ENCODE data around the gene NFATC2.

Gene NFATC2

GRCh38 chr20:51497542-51498467 lies 44.7 kb downstream of the NFATC2 start:
- DNase-seq (ENCODE audit: extremely low read depth in 1 of 2, low read depth in 1 of 2) = peak; percentile 41 to 66

DNA sequence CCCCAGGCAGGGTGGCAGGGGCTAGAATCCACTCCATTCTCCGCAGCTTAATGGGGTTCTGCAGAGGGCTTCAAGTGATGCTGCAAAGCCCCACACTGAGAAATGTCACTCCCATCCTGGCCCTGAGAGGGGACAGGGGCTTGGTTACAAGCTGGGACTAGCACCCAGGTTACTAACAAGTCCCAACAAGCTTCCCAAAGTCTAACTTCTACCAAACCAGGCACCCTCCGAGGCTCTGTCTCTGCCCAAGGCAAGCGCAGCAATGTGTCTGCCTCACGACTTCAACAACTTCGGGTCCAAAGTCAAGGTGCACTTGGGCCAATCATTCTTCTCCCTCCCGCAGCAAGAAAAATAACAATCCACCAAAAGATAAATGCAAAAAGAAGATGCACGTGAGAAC lies 45.6 kb downstream of the NFATC2 start:
- DNase-seq (ENCODE audit: extremely low read depth in 1 of 2, low read depth in 1 of 2) = no peak

DNA sequence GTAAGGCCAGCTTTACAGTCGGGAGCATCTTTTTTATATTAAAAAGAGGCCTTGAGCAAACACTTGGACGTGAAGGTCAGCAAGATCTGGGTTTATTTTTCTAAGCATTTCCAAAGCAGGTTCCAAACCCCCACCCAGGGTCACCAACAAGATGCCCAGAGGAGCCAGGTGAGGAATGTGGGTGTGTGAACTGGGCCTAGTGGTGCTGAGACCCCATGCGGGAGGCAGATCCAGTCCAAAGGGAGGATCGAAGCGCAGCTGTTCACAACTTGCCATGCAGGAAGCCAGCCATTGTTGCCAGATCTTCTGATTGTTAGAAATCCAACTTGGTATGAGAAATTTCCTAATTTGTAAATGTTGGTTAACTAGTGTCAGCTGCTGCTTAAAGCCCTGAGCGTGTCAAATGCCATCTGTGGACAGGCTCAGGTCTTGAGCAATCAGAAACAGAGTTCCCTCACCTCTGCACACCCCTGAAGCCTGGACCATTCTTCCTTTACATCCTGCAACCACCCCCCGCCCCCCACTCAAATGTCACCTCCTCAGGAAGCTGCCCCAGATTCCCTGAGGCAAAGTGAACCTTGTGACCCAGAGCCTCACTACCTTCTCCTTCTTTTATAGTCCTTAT lies 46.5 kb downstream of the NFATC2 start:
- no peak for DNase-seq (ENCODE audit: extremely low read depth in 1 of 2, low read depth in 1 of 2)

DNA sequence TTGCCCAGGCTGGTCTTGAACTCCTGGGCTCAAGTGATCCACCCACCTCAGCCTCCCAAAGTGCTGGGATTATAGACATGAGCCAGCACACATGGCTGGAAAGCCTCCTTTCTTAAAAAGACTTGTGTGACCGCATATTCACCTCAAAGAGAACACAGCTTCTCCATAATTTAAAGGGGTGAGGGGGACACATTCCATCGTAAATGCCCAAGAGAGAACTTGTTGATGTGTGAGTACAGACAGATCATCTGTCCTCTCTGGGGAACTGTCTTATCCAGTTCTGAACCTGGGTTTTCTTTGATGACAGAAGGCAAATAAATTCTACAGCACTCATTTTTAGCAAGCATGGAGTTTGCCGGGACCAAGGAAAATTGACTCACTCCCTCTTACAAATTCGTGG lies 47.2 kb downstream of the NFATC2 start:
- DNase-seq (ENCODE audit: extremely low read depth in 1 of 2, low read depth in 1 of 2) = no peak

- DNase-seq (ENCODE audit: extremely low read depth in 1 of 2, low read depth in 1 of 2) = peak in 1 of 2 donors; percentile 38
Measured at GRCh38 chr20:51494241-51495110, 48.0 kb downstream of the NFATC2 start.

DNA sequence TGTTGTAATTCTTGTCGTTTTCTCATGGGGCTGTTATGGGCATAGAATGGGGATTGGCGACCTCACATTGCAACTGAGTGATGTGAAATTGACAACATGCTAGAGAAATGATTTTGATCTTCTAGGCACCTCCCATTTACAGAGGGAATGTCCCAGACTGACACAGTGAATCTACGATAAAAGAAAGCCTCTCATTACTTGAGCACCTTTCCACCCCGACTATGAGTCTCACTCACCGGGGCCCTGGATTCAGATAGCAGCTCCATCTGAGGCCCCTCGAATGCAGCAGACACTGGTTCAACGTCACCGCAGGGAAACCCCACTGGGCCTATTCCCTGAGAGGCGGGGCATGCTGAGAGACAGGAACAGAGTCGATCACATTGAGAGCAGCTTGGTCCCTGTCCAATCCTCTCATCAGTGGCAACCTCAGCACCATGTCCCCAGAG lies 49.1 kb downstream of the NFATC2 start:
- DNase-seq (ENCODE audit: extremely low read depth in 1 of 2, low read depth in 1 of 2) = peak in 1 of 2 donors; percentile 25

- DNase-seq (ENCODE audit: extremely low read depth in 1 of 2, low read depth in 1 of 2) = no peak
Measured at GRCh38 chr20:51492167-51493092, 50.1 kb downstream of the NFATC2 start.

- no peak for DNase-seq (ENCODE audit: extremely low read depth in 1 of 2, low read depth in 1 of 2)
Measured at GRCh38 chr20:51491393-51491792, 51.1 kb downstream of the NFATC2 start.

- DNase-seq (ENCODE audit: extremely low read depth in 1 of 2, low read depth in 1 of 2) = no peak
Measured at GRCh38 chr20:51490635-51491034, 51.9 kb downstream of the NFATC2 start.

DNA sequence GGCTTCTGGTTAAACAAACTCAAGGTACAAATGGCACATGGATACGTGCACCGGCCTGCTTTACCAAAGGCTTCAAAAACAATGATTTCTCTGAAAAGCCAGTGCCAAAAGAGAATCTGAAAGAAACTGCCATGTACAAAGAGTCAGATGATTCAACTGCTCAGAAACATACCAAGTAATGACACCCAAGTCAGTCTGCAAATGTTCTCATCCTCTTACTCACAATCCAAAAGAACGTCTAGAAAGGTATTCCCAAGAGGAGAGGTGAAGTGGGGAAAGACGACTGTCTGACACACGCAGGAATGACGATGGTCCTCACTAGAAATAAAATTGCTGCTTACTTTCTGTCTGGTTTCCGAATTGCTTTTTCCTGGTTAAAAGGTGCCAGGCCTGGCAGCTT lies 52.9 kb downstream of the NFATC2 start:
- DNase-seq (ENCODE audit: extremely low read depth in 1 of 2, low read depth in 1 of 2) = no peak

DNA sequence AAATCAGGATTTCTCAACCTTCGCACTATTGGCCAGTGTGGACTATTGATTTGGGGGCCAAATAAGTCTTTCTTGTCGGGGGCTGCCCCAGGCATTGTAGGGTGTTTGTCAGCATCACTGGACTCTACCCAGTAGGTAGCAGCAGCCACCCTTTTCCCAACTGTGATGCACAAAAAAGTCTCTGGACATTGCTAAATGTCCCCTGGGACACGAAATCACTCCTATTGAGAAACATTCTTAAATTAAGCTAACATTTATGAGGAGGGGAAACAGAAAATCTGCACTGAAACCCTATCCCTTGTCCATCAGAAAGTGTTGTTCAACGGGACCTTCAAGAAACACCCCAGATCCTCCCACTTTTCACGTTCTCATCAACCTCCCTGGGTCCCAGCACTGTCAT lies 54.2 kb downstream of the NFATC2 start:
- no peak for DNase-seq (ENCODE audit: extremely low read depth in 1 of 2, low read depth in 1 of 2)

- no peak for DNase-seq (ENCODE audit: extremely low read depth in 1 of 2, low read depth in 1 of 2)
Measured at GRCh38 chr20:51487565-51488268, 54.8 kb downstream of the NFATC2 start.

GRCh38 chr20:51487076-51487475 lies 55.4 kb downstream of the NFATC2 start:
- DNase-seq (ENCODE audit: extremely low read depth in 1 of 2, low read depth in 1 of 2) = no peak

GRCh38 chr20:51486197-51487005 lies 56.1 kb downstream of the NFATC2 start:
- DNase-seq (ENCODE audit: extremely low read depth in 1 of 2, low read depth in 1 of 2) = no peak

- DNase-seq (ENCODE audit: extremely low read depth in 1 of 2, low read depth in 1 of 2) = no peak
Measured at GRCh38 chr20:51484831-51485230, 57.7 kb downstream of the NFATC2 start.

- no peak for DNase-seq (ENCODE audit: extremely low read depth in 1 of 2, low read depth in 1 of 2)
Measured at GRCh38 chr20:51484141-51484815, 58.2 kb downstream of the NFATC2 start.

- no peak for DNase-seq (ENCODE audit: extremely low read depth in 1 of 2, low read depth in 1 of 2)
Measured at GRCh38 chr20:51482836-51483473, 59.6 kb downstream of the NFATC2 start.
